Pons (tissue), 1 donor: Measurements from ENCODE around the gene CDIPT.
A peak's percentile ranks its signal among the peaks of the same experiment; 100 is the strongest.

Experiments
- DNase-seq: peaks from one replicate; pipeline ENCODE4 v3.0.0-alpha.2; 2016; ENCODE audit warnings: low spot score

CDIPT gene

GRCh38 chr16:29825145-29826044 is 37.6 kb downstream of the CDIPT start:
- peak; percentile 66 for DNase-seq

DNA sequence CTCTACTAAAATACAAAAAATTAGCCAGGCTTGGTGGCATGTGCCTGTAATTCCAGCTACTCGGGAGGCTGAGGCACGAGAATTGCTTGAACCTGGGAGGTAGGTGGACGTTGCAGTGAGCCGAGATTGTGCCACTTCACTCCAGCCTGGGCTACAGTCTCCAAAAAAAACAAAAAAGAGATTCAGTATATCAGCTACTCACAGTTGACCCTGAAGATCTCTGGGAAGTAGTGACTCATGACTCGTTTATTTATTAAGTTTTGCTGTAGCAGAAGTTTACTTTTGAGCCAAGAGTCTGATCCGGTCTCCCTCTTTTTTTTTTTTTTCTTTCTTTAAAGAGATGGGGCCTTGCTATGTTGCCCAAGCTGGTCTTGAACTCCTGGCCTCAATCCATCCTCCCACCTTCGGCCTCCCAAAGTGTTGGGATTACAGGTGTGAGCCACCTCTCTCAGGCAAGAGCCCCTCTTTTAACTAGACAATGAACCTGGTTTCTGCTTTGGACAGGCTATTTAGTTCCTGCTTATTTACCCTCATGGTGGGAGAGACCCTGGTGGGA is 38.4 kb downstream of the CDIPT start:
- DNase-seq = no peak

GRCh38 chr16:29821643-29822115 is 41.3 kb downstream of the CDIPT start:
- DNase-seq = no peak

DNA sequence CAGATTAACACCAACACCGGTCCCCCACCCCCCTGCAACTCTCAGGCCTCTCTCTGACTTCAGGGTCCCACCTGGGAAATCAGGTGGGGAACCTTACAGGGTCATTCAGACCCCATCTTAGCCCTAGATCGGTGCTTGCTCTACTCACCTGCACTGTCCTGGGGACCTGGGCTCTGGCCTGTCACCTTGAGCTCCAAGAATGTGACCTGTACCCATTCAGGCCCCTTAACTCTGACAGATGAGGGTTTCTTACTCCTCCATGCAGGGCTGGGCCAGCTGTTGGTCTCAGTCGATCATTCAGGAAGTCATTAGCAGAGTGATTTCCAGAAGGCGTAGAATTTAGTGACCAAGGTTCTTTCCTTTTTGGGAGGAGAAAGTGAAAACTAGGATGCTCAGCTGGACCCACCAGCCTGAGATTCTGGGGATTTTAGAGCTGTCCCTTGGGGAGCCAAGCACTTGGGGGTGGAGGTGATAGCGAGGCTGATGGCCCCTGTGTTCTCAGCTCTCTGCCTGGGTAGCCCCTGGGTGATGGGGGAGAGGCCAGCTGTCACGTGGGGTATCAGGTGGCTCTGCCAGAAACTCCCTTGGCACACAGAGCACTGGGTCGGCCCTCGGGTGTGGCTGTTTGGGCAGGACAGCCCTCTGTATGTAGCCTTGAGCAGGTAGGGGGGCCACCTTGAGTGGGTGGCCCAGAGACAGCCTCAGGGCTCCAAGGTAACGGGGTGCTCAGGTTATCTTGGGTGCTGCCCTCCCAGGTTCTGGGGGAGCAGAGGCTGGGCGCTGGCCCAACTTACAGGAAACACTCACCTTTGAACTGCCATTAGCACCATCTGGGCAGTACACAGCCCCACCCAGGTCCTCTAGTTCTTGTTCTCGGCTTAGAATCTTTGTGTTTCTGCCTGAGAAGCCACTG is 42.0 kb downstream of the CDIPT start:
- DNase-seq = no peak

GRCh38 chr16:29820271-29820701 is 42.7 kb downstream of the CDIPT start, which contains the start of gene MVP:
TSS of gene MVP (plus strand) at chr16:29820462. CDS start at chr16:29830550, 10,088 bp downstream.
- peak; percentile 76 for DNase-seq

DNA sequence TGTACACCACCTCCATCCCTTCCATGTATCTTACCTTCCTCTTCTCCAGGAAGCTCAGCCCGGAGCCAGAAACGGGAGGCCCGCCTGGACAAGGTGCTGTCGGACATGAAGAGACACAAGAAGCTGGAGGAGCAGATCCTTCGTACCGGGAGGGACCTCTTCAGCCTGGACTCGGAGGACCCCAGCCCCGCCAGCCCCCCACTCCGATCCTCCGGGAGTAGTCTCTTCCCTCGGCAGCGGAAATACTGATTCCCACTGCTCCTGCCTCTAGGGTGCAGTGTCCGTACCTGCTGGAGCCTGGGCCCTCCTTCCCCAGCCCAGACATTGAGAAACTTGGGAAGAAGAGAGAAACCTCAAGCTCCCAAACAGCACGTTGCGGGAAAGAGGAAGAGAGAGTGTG is 43.5 kb downstream of the CDIPT start:
- no peak for DNase-seq

DNA sequence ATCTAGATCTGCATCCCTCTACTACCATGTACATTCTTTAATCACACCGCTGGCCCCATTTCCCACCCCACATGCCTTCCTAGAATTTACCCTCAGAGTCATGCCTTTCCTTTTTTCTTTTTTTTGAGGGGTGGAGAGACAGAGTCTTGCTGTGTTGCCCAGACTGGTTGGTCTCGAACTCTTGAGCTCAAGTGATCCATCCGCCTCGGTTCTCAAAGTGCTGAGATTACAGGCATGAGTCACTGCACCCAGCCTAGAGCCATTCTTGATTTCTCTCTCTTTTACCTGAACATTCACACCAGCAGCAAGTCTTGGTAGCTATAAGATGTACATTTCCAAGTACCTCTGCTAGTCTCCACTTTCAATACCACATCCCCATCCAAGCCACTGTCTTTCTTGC is 44.9 kb downstream of the CDIPT start:
- DNase-seq = no peak

- no peak for DNase-seq
These were observed 46.2 kb downstream of the CDIPT start for GRCh38 chr16:29816694-29817441.

GRCh38 chr16:29815793-29816693 is 47.0 kb downstream of the CDIPT start, which contains the start of gene PAGR1:
TSS of gene PAGR1 (plus strand) at chr16:29816152. CDS start at chr16:29816526, 374 bp downstream.
- DNase-seq = peak; percentile 99

- DNase-seq = no peak
These were observed 47.8 kb downstream of the CDIPT start for GRCh38 chr16:29815032-29815721.

GRCh38 chr16:29814592-29814991 is 48.4 kb downstream of the CDIPT start:
- no peak for DNase-seq

DNA sequence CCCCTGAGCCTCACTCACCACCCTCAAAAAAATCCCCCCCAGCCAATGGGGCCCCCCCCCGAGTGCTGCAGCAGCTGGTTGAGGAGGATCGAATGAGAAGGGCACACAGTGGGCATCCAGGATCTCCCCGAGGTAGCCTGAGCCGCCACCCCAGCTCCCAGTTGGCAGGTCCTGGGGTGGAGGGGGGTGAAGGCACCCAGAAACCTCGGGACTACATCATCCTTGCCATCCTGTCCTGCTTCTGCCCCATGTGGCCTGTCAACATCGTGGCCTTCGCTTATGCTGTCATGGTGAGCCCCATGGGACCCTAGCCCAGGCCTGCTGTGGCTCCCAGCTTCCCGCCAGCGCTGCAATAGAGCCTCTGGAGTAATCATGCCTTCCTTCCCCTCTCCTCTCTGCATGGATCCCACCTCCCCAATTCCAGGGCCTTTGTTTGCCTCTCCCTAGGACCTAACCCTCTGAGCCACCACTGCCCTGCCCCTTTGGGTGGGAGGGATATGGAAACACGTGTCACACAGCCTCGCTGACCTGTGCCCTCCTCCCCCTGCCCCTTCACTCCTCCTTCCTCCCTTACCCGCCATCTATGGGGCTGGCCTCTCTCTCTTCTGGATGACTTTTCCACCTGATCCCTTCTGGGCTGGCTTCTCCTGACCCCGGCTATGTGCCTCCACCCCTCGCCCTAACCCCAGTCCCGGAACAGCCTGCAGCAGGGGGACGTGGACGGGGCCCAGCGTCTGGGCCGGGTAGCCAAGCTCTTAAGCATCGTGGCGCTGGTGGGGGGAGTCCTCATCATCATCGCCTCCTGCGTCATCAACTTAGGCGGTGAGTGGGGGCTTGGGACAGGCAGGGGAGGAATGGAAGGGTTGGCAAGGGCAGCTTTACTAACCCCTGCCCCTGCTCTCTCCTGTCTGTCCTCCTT is 49.1 kb downstream of the CDIPT start:
- DNase-seq = no peak

DNA sequence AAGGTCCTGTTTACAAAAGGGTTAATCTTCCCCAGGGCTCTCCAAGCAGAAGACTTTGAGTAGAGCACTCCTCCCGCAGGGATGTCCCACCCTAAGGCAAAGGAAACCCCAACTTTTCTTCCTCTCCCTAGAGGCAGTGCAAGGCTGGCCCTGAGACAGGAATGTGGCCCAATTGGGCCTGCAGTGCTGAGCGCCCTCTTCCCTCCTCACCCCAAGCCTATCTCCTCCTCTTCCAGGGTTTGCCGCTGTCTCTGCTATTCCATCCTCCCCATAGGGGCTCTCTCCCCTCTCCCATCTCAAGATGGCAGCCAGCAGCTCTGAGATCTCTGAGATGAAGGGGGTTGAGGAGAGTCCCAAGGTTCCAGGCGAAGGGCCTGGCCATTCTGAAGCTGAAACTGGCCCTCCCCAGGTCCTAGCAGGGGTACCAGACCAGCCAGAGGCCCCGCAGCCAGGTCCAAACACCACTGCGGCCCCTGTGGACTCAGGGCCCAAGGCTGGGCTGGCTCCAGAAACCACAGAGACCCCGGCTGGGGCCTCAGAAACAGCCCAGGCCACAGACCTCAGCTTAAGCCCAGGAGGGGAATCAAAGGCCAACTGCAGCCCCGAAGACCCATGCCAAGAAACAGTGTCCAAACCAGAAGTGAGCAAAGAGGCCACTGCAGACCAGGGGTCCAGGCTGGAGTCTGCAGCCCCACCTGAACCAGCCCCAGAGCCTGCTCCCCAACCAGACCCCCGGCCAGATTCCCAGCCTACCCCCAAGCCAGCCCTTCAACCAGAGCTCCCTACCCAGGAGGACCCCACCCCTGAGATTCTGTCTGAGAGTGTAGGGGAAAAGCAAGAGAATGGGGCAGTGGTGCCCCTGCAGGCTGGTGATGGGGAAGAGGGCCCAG is 50.0 kb downstream of the CDIPT start:
- no peak for DNase-seq

DNA sequence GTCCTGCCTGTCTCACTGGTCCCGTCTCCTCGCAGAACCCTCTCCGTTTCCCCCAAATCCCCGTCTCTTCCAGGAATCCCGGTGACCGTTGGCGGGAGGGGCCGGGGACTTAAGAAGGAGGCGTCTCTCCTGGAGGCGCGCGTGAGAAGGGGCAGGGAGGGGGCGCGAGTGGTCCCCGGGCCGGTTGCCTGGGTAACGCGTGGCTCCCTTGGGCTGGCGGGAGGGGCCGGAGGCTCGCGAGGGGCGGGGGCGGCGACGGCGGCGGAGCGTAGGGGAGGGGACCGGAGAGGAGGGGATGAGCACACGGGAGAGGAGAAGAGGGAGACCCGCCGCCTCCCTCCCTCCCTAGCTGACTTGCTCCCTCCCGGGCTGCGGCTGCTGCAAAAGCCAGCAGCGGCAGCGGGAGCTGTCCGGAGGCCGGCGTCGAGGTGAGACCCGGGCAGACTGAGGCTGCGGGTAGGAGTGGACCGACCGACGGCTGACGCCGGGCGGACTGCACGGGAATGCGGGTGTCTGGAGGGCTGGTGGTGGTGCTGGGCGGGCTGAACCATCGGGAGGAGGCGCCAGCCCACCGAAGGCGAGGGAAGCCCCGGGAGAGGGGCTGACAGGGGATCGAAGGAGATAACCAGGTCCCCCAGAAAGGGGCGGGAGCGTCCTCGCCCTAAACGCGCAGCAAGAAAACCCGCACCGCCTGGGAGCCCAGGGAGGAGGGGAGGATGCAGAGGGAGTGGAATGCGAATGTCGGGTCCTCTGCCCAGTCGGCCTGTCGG is 50.9 kb downstream of the CDIPT start, which contains the start of gene PRRT2:
Gene PRRT2, plus strand, starts transcription at position 298 of the 770 bp plus-strand sequence. CDS start 862 bp downstream, outside the sequence.
- DNase-seq = no peak

GRCh38 chr16:29811170-29811895 is 51.7 kb downstream of the CDIPT start:
- DNase-seq = peak; percentile 96

DNA sequence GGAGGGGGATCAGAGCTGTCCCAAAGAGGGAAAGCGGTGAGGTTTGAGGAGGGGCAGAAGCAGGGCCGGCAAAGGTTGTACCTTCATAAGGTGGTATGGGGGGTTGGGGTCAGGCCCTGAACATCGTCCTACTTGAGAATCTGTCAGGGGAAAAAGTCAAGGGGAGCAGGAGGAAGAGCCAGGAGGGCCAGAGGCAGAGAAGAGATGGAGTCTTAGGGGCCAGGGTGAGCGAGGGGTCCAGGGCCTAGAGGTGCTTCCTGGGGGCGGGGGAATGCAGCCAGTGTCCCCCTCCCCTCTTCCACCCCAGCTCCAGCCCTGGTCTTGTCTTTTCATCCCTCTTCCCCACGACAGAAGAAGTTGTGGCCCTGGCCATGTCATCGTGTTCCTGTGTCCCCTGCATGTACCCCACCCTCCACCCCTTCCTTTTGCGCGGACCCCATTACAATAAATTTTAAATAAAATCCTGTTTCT is 52.3 kb downstream of the CDIPT start:
- no peak for DNase-seq
